Measurements from ENCODE around the gene BMP6.
"Not testable (repeated sequence)": the region's sequence is repeated elsewhere in the genome, so short reads cannot be mapped to it uniquely, and the experiment has no call there.

The BMP6 gene

GRCh38 chr6:7882505-7883257 is 156.8 kb downstream of the BMP6 start:
- DNase-seq (ENCODE audit: extremely low read depth, low read depth) = no peak

DNA sequence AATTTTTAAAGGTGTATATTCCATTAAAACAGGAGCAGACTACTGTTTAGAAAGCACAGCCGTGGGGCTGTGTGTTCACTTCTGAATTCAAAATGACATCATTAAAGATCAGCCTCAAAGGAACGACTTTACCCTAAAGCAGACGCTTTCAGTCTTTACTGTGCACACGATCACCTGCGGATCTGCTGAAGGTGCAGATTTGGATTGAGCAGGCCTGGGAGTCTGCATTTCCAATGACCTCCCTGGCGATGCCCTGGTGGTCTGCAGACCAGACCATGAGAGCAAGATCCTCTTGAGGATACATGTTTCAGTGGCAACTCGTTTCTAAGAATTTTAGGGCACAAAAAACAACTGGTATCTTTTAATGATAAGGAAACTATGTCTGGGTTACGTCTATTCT is 157.5 kb downstream of the BMP6 start:
- no peak for TF ChIP-seq CTCF (IDR thresholded peaks at IDR 0.05; ENCODE audit: low read depth, low read length)
- DNase-seq (ENCODE audit: extremely low read depth, low read depth) = no peak

More at GRCh38 chr6:7882505-7883257, 156.8 kb downstream of the BMP6 start:
- TF ChIP-seq CTCF (IDR thresholded peaks at IDR 0.05; ENCODE audit: low read depth, low read length) = no peak

DNA sequence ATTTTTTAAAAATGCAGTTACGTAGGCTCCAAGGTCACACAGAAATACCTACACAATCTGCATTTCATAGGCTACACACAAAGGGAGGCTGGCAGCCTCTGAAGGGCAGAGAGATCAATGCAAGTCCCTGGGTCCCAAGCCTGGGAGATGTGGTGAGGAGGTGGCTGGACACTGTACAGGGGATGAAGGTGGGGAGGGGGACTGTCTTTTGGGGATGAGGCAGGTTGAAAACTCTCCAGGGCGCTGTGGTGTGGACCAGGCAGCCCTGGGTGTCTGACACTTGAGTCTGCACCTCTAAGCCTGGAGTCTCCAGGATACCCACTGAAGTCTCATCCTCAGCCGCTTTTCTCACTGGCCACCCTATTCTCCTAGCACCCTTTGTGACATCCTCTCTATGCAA is 160.2 kb downstream of the BMP6 start:
- no peak for TF ChIP-seq CTCF (IDR thresholded peaks at IDR 0.05; ENCODE audit: low read depth, low read length)
- no peak for DNase-seq (ENCODE audit: extremely low read depth, low read depth)

- TF ChIP-seq CTCF (IDR thresholded peaks at IDR 0.05; ENCODE audit: low read depth, low read length) = no peak
Measured at GRCh38 chr6:7887278-7887991, 161.5 kb downstream of the BMP6 start.

DNA sequence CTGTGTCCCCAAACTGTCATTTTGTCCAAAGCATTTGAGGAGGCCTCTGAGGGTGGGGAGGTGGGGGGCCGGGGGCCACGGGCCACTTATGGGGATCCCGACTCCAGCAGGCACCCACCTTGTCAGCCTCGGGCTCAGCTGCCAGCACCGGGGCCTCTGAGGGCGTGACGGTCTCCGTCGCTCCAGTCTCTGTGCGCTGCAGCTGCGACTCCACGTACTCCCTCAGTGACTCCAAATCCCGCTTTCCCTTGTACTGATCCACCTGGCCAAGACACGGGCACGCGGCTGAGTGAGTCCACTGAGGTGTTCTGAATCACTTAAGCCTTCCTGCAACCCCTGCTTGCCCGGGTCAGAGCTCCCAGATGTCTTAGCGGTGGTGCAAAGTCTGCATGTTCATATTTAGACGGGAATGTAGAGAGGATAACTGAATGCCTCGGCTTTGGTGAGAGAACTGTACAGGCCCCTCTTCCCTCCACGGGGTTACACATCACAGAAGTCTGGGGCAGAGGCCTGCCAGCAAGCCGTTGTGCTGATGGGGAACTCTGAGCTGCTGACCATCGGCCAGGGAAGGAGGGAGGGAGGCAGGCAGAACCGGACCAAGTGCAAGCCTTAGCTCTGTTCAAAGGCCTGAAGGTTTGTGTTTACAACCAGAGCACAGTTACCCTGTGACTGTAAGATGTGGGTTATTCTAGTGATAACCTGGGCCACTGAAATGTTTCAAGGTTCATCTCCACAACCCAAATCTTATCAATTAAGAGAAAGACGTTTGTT is 162.9 kb downstream of the BMP6 start:
- no peak for DNase-seq (ENCODE audit: extremely low read depth, low read depth)
- TF ChIP-seq CTCF (IDR thresholded peaks at IDR 0.05; ENCODE audit: low read depth, low read length) = no peak

More at GRCh38 chr6:7887278-7887991, 161.5 kb downstream of the BMP6 start:
- DNase-seq (ENCODE audit: extremely low read depth, low read depth) = no peak

DNA sequence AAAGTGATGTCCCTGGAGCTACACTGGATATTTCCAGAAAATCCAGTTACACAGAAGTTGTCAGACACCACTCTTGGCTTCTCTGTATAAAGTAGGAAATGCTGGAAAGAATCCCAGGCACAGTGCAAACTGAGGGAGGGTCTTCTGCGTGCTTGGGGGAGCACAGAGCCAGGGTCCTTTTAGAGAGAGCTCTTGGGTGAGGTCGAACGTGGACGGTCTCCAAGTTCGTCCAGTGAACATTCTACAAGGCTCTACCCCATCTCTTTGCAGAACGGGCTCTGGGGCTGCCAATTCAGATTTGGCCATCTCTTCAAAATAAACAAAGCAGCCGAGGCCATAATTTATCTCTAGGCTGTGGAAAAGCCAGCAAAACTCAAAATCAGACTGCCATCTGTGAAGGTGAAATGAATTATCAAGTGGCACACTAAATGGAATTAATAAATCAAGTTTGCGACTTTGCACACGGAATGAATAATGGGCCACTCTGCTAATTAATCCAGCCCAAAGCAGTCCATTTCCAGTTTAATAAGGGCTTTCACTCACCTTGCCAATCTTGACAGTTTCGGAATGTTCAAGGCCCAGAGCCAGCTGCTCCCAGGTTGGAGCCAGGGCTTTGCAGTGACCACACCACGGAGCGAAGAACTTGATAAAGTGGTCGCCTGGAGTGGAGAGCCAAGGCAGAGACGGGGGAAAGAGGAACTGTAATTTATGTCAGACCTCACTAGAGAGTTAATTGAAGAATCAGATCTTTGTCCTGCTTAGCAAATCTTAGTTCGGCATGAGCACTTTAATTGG is 165.4 kb downstream of the BMP6 start:
- TF ChIP-seq CTCF (IDR thresholded peaks at IDR 0.05; ENCODE audit: low read depth, low read length) = no peak
- no peak for DNase-seq (ENCODE audit: extremely low read depth, low read depth)

- not testable (repeated sequence) for DNase-seq (ENCODE audit: extremely low read depth, low read depth)
Measured at GRCh38 chr6:7892367-7892766, 166.5 kb downstream of the BMP6 start.

All from AG09319 (cell line).